ENCODE data around the gene PPIP5K1.

- TF ChIP-seq CTCF (IDR thresholded peaks at IDR 0.05) (no peak), POLR2AphosphoS5 (IDR thresholded peaks at IDR 0.05) (no peak), POLR2A (IDR thresholded peaks at IDR 0.05) (no peak)
Observed at GRCh38 chr15:43538091-43538490, 51.9 kb downstream of the PPIP5K1 start.
